NCI-H446 treated with DMSO at 0.1 percent for 48 hours (cell line): ENCODE data around the gene SRSF9.
A peak's percentile ranks its signal among the peaks of the same experiment; 100 is the strongest.
"Not testable (repeated sequence)": the region's sequence is repeated elsewhere in the genome, so short reads cannot be mapped to it uniquely, and the experiment has no call there.

Source experiments
- DNase-seq: peaks from one replicate; lab custom pipeline; 2025; lab: John Stamatoyannopoulos, UW

Gene SRSF9

GRCh38 chr12:120447992-120448391 lies 21.6 kb downstream of the SRSF9 start:
- DNase-seq, result no peak

DNA sequence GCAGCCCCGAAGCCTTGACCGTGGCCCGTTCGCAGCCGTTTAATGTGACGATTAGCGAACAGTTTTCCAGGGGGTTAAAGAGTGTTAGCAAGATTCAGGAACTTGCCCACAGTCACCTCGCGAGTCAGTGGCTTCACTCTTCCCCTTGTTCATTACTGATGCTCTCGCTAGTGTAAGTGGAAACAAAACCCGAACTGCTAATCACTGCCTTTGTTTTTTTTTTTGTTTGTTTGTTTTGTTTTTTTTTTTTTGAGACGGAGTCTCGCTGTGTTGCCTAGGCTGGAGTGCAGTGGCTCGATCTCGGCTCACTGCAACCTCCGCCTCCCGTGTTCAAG lies 22.7 kb downstream of the SRSF9 start:
- not testable (repeated sequence) for DNase-seq

- DNase-seq, result peak; percentile 31
These were observed 23.4 kb downstream of the SRSF9 start, which contains the start of the genes GATC and TRIAP1 for GRCh38 chr12:120445911-120446843. GATC (plus strand) TSS chr12:120446444; CDS start chr12:120446481, 37 bp downstream. TRIAP1 (minus strand) TSS chr12:120446384; CDS start chr12:120446372, 12 bp downstream.

GRCh38 chr12:120444676-120445075 lies 24.9 kb downstream of the SRSF9 start:
- DNase-seq, result no peak

DNA sequence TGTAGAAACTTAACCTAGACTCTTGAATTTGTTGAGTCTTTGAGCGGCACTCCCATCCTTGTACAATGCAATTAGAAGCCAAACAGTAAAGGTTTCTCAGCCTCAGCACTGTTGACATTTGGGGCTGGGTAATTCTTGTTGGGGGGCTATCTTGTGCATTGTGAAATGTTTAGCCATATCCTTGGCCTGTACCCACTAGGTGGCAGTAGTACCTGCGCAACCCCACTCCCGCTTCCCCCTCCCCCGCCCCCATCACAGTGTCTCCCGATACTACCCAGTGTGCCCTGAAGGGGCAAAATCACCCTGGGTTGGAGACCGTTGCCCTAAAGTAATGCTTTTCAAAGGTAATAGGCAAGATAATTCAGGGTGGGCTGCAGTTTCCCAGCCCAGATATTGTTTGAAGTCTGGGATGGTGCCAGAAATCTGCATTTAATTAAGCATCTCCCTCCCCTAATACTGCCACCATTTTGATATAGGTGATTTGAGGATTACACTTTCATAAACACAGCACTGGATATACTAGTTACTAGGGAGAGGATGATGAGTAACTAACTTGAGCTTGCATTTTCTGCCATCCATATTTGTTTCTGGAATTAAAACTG lies 29.8 kb downstream of the SRSF9 start:
- DNase-seq, result no peak

GRCh38 chr12:120438495-120439198 lies 30.9 kb downstream of the SRSF9 start:
- DNase-seq, result no peak

- peak; percentile 96 for DNase-seq
These were observed 31.6 kb downstream of the SRSF9 start, which contains the start of gene COX6A1 for GRCh38 chr12:120437735-120438494. COX6A1 (plus strand) TSS chr12:120438113; CDS start chr12:120438127, 14 bp downstream.

- no peak for DNase-seq
These were observed 36.6 kb downstream of the SRSF9 start for GRCh38 chr12:120432772-120433525.

- DNase-seq, result no peak
These were observed 40.2 kb downstream of the SRSF9 start for GRCh38 chr12:120429368-120429767.

DNA sequence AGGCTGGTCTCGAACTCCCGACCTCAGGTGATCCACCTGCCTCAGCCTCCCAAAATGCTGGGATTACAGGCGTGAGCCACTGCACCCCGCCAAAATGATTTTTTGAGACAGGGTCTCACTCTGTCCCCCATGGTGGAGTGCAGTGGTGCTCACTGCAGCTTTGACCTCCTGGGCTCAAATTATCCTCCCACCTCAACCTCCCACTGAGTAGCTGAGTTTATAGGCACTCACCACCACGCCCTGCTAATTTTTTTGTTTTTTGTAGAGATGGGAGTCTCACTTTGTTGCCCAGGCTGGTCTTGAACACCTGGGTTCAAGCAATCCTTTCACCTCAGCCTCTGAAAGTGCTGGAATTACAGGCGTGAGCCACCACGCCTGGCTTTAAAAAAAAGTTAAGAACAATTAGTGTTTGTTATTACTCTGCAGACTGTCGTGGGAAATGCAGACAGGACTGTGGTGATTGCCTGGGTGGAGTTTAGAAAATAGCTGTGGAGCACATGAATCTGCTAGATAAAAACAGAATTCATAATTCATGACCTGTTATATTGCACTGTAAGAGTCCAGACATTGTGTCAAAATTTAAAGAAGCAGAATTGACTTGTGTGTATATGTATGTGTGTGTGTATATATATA lies 40.8 kb downstream of the SRSF9 start:
- DNase-seq, result no peak

DNA sequence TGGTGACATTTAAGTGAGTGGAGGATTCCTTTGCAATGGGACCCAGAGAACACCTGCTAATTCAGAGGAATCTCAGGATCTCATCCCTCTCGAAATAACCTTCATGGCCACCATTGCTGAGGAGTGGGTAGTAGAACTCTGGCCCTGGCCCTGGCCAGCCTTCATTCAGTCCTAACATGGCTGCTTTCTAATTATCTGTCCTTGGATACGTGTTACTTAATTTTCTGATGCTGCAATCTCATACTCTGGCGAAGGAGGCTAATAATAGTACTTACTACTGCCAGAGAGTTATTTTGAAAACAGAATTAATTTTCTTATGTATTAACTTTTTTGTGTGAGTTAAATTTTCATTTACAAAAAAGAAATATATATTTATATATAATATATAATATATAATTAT lies 43.8 kb downstream of the SRSF9 start:
- DNase-seq, result no peak

DNA sequence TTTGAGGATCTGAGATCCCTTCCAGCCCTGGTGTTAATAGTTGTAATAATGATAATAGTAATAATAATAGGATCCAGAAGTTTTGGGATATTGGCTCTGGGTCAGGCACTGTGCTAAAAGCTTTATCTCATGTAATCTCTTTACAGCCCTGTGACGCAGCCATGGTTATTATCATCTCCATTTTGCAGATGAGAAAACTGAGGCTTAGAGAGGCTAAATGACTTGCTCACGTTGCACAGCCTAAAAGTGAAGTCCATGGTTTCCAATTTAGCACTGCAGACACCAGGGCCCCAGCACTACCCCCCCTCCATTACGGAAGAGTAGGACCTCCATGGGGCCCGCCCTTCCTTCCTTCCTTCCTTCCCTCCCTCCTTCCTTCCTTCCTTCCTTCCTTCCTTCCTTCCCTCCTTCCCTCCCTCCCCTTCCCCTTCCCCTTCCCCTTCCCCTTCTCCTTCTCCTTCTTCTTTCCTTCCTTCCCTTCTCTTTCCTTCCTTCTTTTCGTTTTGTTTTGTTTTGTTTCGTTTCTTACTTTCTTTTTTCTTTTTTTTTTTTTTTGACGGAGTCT lies 46.6 kb downstream of the SRSF9 start:
- DNase-seq, result no peak

- DNase-seq, result no peak
These were observed 47.8 kb downstream of the SRSF9 start for GRCh38 chr12:120421701-120422100.

GRCh38 chr12:120417917-120418580 lies 51.5 kb downstream of the SRSF9 start:
- no peak for DNase-seq

GRCh38 chr12:120416490-120417216 lies 52.9 kb downstream of the SRSF9 start:
- no peak for DNase-seq

DNA sequence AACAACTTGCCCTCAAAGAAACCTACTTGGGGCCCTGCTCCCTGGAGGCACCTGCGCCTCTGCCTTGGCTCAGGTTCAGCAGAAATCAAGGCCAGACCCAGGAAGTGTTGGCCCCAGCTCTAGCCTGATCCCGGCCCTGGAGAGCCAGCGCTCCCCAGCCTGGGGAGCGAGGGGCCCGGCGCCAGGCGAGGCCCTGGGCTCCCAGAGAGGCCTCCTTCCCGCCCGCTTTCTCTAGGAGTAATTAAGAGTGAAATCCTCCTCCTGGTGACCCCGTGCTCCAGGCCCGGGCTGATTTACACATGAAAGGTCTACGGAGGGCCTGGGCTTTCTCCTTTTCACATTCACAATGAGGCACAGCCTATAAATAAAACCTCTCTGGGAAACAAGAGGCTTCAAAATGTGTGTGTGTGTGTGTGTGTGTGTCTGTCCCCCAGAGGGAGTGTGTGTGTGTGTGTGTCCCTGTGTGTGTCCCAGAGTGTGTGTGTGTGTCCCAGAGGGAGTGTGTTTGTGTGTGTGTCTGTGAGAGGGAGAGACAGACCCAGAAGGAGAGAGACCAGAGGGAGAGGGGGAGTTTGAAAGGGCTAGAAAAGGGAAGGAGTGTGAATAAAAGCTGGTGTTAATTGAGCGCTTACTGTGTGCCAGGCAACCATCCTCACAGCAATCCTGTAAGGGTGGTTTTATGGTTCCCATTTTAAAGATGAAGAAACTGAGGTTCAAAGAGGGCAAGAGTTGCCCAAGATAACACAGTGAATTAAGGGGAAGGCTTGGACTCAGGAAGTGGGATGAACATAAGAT lies 55.5 kb downstream of the SRSF9 start:
- no peak for DNase-seq

GRCh38 chr12:120412421-120412820 lies 57.1 kb downstream of the SRSF9 start:
- DNase-seq, result no peak
